Measurements from ENCODE around the gene LMOD3.

Gene LMOD3

GRCh38 chr3:69121513-69121912 is 882 bp downstream of the LMOD3 start:
- no peak for DNase-seq

DNA sequence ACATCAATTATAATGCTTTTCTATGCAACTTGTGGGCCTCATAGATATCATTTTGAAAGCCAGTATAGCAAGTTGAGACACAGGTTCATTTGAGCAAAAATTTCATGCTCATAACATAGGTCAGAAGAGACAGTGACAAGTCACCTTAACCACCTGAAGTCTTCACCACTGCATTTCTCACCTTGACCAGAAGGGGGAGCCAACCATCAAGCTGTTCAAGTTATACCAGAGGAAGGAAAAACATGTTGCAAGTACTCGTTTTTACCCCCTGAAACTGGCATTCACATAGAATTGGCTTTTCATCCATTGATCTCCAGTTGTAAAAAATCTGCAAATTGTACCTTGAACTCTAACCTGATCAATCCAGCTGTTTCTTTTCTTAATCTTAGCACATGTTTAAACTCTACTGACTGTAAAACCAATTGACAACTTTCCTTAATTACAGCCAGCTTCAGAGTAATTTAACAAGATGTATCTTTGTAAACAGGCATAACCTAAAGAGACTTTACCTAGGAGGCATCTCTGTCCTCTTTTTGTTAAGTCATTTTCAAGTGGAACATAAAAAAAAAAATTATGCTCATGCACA is 1.4 kb downstream of the LMOD3 start:
- peak; percentile 28 for DNase-seq

GRCh38 chr3:69119681-69120080 is 2.7 kb downstream of the LMOD3 start:
- no peak for DNase-seq

GRCh38 chr3:69119138-69119537 is 3.3 kb downstream of the LMOD3 start:
- DNase-seq, result no peak

- DNase-seq, result no peak
These were observed 3.8 kb downstream of the LMOD3 start for GRCh38 chr3:69118555-69118954.

GRCh38 chr3:69116897-69117296 is 5.5 kb downstream of the LMOD3 start:
- no peak for DNase-seq

DNA sequence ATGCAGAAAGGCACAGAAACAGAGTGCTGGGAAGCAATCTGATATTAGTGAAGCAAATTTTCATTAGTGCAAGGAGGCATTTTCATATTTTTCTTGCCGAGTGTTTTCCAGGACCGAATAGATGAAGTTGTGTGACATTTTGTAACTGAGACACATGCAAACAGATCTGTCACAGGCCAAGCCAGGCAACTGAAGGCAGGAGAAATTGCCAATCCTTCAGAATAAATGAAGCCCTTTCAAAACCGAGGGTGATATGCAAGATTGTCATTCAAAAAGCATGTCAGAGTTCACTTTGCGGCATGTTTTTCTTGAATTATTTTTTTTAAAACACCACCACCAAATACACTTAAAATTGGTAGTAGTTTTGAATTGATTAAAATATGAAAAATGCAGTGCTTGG is 6.2 kb downstream of the LMOD3 start:
- DNase-seq, result no peak

- no peak for DNase-seq
These were observed 6.7 kb downstream of the LMOD3 start for GRCh38 chr3:69115731-69116130.

- DNase-seq, result no peak
These were observed 8.9 kb downstream of the LMOD3 start for GRCh38 chr3:69113536-69113935.

- no peak for DNase-seq
These were observed 11.4 kb downstream of the LMOD3 start for GRCh38 chr3:69110941-69111546.

- DNase-seq, result no peak
These were observed 13.6 kb downstream of the LMOD3 start for GRCh38 chr3:69108811-69109210.

DNA sequence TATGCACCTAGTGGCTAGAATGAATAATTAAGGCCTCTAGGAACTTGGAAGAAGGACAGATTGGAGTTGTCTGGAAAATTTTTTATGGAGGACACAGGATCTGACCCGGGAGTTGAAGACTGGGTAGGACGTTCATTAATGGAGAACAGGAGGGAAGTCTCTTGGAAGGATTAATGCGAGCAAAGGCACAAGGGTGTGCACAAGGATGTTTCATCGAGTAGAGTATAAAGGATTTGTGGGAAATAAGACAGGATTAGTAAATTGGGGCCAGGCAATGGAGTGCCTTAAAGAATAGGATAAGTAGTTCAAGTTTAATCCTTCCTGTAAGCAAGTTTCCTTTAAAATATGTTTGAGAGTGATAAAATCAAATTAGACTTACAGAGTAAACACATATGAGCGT is 14.6 kb downstream of the LMOD3 start:
- DNase-seq, result no peak

GRCh38 chr3:69105320-69105719 is 17.1 kb downstream of the LMOD3 start:
- DNase-seq, result no peak

DNA sequence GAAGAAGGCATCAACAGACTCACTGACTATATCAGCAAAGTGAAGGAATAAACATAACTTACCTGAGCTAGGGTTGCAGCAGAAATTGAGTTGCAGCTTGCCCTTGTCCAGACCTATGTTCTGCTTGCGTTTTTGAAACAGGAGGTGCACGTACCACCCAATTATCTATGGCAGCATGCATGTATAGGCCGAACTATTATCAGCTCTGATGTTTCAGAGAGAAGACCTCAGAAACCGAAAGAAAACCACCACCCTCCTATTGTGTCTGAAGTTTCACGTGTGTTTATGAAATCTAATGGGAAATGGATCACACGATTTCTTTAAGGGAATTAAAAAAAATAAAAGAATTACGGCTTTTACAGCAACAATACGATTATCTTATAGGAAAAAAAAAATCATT is 17.8 kb downstream of the LMOD3 start:
- DNase-seq, result no peak

DNA sequence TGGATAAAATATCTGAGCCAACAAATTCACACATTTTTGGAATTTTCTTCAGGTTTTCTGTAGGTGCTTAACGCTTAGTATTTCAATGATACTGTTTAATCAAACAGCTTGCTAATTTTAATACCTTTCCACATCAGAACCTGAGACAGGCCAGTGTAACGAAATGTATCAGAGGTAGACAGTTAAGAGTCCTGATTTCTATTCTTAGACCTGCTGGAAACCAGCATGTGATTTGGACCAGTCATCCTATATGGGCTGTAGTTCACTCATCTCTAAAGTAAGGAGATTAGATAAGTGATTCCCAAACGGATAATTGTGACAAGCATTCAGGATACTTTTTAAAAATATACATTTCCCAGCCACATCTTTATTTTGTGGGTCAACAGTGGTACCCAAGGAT is 19.3 kb downstream of the LMOD3 start:
- DNase-seq, result no peak

DNA sequence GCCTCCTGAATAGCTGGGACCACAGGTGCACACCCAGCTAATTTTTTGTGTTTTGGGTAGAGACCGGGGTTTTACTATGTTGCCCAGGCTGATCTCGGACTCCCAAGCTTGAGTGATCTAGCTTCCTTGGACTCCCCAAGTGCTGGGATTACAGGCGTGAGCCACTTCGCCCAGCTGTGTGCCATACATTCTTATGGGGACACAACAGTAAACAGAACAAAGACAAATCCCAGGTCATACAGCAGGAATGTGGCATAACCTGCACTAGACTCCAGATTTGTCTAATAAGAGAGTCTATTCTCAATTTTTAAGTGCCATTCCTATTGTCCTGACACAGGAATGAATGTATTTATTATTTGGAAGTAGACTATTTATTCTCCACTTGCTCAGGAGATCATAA is 20.0 kb downstream of the LMOD3 start:
- no peak for DNase-seq

DNA sequence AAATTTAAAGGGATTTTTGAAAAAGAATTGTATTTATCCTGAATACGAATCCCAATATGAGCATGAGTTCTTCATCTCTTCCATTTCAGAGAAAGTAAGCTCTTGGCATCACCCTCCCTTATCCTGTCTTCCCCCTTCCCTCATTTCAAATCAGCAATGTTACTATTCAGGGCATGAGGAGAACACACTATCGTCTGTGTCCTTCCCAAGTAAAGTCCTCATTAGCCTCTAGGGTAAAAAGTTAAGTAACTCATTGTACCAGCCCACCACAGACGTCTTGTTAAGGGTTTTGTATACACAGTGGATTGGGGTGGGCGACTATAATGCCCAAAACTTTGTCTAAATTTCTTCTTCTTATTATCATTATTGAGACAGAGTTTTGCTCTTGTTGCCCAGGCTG is 22.8 kb downstream of the LMOD3 start:
- DNase-seq, result no peak

DNA sequence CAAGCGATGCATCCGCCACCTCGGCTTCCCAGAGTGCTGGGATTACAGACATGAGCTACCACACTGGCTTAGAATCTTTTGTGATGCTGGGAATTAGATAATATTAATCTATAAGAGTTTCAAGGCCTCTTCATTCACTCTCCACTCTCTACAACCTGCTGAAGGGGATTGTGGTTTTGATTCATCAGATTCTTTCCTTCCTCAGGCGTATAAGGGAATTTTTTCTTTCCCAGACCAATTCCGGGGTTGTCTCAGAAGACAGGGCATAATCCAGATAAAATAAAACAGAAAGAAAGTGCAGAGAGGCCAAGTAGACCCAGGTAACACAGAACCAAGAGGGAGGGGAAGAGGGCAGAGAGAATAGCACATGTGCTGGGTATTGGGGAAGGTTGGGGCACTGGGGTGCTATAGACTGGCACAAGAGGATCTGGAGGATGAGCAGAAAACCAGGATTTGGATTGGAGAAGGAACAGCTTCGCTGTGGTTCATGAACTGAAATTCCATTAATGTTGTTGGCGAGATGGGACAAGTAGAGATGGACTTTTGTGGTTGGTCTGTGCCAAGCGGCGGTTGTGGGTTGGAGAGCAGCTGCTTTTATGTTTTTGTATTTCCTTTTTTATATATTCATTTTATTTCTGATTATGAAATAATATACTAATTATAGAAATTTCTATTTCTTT is 24.8 kb downstream of the LMOD3 start:
- no peak for DNase-seq

DNA sequence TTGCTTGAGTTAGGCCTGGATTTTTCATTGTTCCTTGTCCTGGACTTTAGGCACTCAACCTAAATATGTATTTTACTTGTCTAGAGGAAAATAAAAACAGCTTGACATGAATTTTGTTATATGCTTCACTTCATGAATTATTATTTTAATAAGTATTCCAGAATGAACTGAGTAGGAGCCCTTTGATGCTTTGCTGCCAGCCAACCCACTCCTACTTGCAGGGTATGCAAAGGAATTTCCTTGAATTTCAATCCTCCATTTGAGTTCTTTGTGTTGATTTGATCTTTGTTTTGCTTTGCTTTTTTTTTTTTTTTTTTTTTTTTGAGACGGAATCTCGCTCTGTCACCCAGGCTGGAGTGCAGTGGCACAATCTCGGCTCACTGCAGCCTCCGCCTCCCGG is 26.1 kb downstream of the LMOD3 start:
- DNase-seq, result no peak

DNA sequence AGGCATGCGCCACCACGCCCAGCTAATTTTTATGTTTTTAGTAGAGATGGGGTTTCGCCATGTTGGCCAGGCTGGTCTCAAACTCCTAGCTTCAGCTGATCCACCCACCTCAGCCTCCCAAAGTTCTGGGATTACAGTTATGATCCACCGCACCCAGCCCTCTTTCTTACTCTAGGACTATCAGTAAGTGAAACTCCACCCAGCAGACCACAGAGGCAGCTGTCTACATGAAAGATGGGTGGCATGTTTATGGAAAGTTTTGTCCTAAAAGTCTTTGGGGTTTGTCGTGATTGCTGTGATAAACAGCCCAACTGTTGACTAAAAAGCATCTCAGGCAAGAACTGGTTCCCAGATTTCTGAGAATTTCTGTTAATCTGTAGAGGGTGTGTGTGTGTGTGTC is 26.8 kb downstream of the LMOD3 start:
- no peak for DNase-seq

- no peak for DNase-seq
These were observed 27.8 kb downstream of the LMOD3 start for GRCh38 chr3:69094467-69095205.

DNA sequence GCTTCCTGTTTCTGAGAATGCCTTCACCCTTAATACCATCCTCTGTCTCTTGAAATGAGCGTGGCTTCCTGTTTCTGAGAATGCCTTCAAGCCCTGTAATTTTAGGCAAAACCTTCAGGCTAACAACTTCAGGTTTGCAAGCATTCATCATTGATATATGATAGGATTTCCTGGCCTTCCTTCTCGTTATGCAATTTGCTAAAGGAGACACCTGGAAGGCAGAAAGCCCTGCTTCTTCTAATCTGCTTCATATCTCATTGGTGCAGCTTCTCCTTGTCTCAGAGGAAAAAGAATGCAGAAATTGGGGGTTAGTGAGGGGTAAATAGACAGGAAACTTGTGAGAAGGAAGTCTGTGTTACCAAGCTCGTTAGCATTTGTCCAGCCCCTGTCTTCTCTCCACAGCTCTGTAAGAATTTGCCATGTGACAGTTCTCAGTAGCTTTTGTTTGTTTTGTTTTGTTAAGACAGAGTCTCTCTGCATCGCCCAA is 30.3 kb downstream of the LMOD3 start:
- DNase-seq, result no peak

GRCh38 chr3:69091389-69092029 is 30.9 kb downstream of the LMOD3 start:
- no peak for DNase-seq
